K562 (cell line): ENCODE data around the gene CFL1. TPM values are rescaled to one million over a fixed set of nuclear protein-coding genes. Genes with fewer than 3 reads are reported as not detected.
A peak's percentile ranks its signal among the peaks of the same experiment; 100 is the strongest.

Source experiments
- BACH1 ChIP-seq: fragments of 200-800 bp; sonication (Bioruptor generic); IDR thresholded peaks from 2 replicates; pipeline ENCODE4 v1.6.1; 2016; ENCODE audit warnings: missing genetic modification characterization, missing compliant biosample characterization
- BHLHE40 ChIP-seq: IDR thresholded peaks from 2 replicates; pipeline ENCODE4 v1.6.1; 2011; ENCODE audit warnings: low read length, improper control_type of control experiment
- C11orf30 ChIP-seq: fragments of 450-650 bp; IDR thresholded peaks from 2 replicates; pipeline ENCODE4 v1.6.1; 2016; ENCODE audit warnings: low read depth, mild to moderate bottlenecking
- CHD1 ChIP-seq: fragments of 200-600 bp; sonication (generic); IDR thresholded peaks from one replicate; pipeline ENCODE4 v1.6.1; 2012; ENCODE audit warnings: mild to moderate bottlenecking, moderate library complexity, low read length, inconsistent platforms
- DLX4 ChIP-seq: fragments of 250-450 bp; sonication (Bioruptor Pico); IDR thresholded peaks from 2 replicates; pipeline ENCODE4 v1.6.1; 2021; ENCODE audit warnings: mild to moderate bottlenecking
- EHMT2 ChIP-seq: fragments of 450-650 bp; IDR thresholded peaks from 2 replicates; pipeline ENCODE4 v1.6.1; 2018; ENCODE audit warnings: antibody characterized with exemption
- ETV5 ChIP-seq: sonication (generic); formaldehyde crosslinking; IDR thresholded peaks from 2 replicates; pipeline ENCODE4 v1.4.0; 2020; ENCODE audit warnings: low read depth, mild to moderate bottlenecking, missing genetic modification reagents
- FOXJ2 ChIP-seq: fragments of 200-800 bp; sonication (Bioruptor generic); IDR thresholded peaks from 2 replicates; pipeline ENCODE4 v1.6.1; 2016; ENCODE audit warnings: missing genetic modification characterization, missing compliant biosample characterization
- FOXK2 ChIP-seq, 2 experiments: fragments of 450-650 bp; IDR thresholded peaks in 1 of 2; conservative IDR thresholded peaks in 1 of 2; 2 replicates each; pipeline ENCODE4 v1.6.1; 2016; ENCODE audit warnings: low read depth in 2 of 2, mild to moderate bottlenecking in 1 of 2
- HDAC1 ChIP-seq, 2 experiments: fragments of 450-650 bp; IDR thresholded peaks; 2 replicates each; pipeline ENCODE4 v1.6.1; 2016 to 2017; ENCODE audit warnings: inconsistent platforms in 1 of 2, mild to moderate bottlenecking in 1 of 2, moderate library complexity in 1 of 2
- KLF1 ChIP-seq: fragments of 450-650 bp; IDR thresholded peaks from 2 replicates; pipeline ENCODE4 v1.6.1; 2016; ENCODE audit warnings: missing genetic modification characterization, missing compliant biosample characterization
- PHB ChIP-seq: fragments of 250-450 bp; sonication (Bioruptor Pico); IDR thresholded peaks from 2 replicates; pipeline ENCODE4 v1.5.0; 2021
- PHF21A ChIP-seq: fragments of 450-650 bp; IDR thresholded peaks from 2 replicates; pipeline ENCODE4 v1.6.1; 2017; ENCODE audit warnings: low read depth, borderline replicate concordance
- PRDM10 ChIP-seq: fragments of 450-650 bp; IDR thresholded peaks from 2 replicates; pipeline ENCODE4 v1.6.1; 2018; ENCODE audit not compliant: partially characterized antibody
- RFX1 ChIP-seq: fragments of 450-650 bp; IDR thresholded peaks from 2 replicates; pipeline ENCODE4 v1.6.1; 2016; ENCODE audit warnings: mild to moderate bottlenecking, moderate library complexity
- SAFB2 ChIP-seq: fragments of 200-400 bp; formaldehyde crosslinking; IDR thresholded peaks from 2 replicates; pipeline ENCODE4 v1.6.1; 2018; ENCODE audit warnings: borderline replicate concordance, low read length, low read depth, moderate library complexity; ENCODE audit not compliant: severe bottlenecking
- SOX6 ChIP-seq: fragments of 450-650 bp; IDR thresholded peaks from 2 replicates; pipeline ENCODE4 v1.6.1; 2014; ENCODE audit warnings: mild to moderate bottlenecking
- TAF9B ChIP-seq: fragments of 450-650 bp; IDR thresholded peaks from 2 replicates; pipeline ENCODE4 v1.6.1; 2018; ENCODE audit warnings: mild to moderate bottlenecking; ENCODE audit not compliant: partially characterized antibody
- ZFPM2 ChIP-seq: fragments of 250-450 bp; sonication (Bioruptor Pico); IDR thresholded peaks from 2 replicates; pipeline ENCODE4 v1.5.1; 2022; ENCODE audit warnings: mild to moderate bottlenecking
- ZKSCAN8 ChIP-seq: fragments of 200-800 bp; sonication (Bioruptor generic); IDR thresholded peaks from 2 replicates; pipeline ENCODE4 v1.6.1; 2016; ENCODE audit warnings: missing genetic modification characterization, missing compliant biosample characterization
- ZNF121 ChIP-seq: sonication (generic); formaldehyde crosslinking; conservative IDR thresholded peaks from 2 replicates; pipeline ENCODE4 v1.8.0; 2022; ENCODE audit warnings: missing genetic modification reagents
- ZNF24 ChIP-seq: fragments of 450-650 bp; IDR thresholded peaks from 2 replicates; pipeline ENCODE4 v1.6.1; 2016
- ZSCAN32 ChIP-seq: fragments of 450-650 bp; formaldehyde crosslinking; IDR thresholded peaks from 2 replicates; pipeline ENCODE4 v1.4.0; 2020; ENCODE audit warnings: mild to moderate bottlenecking, moderate library complexity
- polyA plus RNA-seq, 8 experiments: library from polyadenylated mRNA; depleted of rRNA in 4 of 8; stranded (reverse) in 5 of 8; unstranded in 3 of 8; fragments of >200 nt; fragmentation: Nextera tagmentation in 2 of 8; fragmentation: Illumina TruSeq in 1 of 8; extraction: Ambion mirVana in 2 of 8; extraction: Trizol in 1 of 8; gene quantifications; 2 replicates each; pipeline versions ENCODE4 v1.2.1 to v1.2.3, GENCODE V29; 2011 to 2014; ENCODE audit warnings: inconsistent platforms in 1 of 8, missing spikeins in 1 of 8
- total RNA-seq, 7 experiments: library from RNA; depleted of rRNA in 6 of 7; stranded (reverse); fragments of >200 nt in 6 of 7; fragmentation: Illumina TruSeq in 2 of 7; extraction: Trizol in 2 of 7; gene quantifications; 2 replicates each; pipeline versions ENCODE4 v1.2.1 to v1.2.3, GENCODE V29; 2011 to 2021; ENCODE audit warnings: low replicate concordance in 1 of 7
- TF ChIP-seq, protein P1 (sequence below): fragments of 250-450 bp; sonication (Bioruptor Pico); IDR thresholded peaks from 2 replicates; pipeline ENCODE4 v1.5.0; 2020; ENCODE audit warnings: mild to moderate bottlenecking
- TF ChIP-seq, protein P2 (sequence below): fragments of 250-450 bp; sonication (Bioruptor Pico); IDR thresholded peaks from 2 replicates; pipeline ENCODE4 v1.9.0; 2021; ENCODE audit warnings: mild to moderate bottlenecking

The CFL1 gene
- total and polyA plus RNA-seq, 9 of the 15 experiments (the other 6 are each of a cell fraction or from before 2014, with no cell fraction given): 105 to 1,101 (median 859) TPM

GRCh38 chr11:65873318-65874156 lies 15.6 kb upstream of the CFL1 start (continued):
- TF ChIP-seq, protein P1, sequence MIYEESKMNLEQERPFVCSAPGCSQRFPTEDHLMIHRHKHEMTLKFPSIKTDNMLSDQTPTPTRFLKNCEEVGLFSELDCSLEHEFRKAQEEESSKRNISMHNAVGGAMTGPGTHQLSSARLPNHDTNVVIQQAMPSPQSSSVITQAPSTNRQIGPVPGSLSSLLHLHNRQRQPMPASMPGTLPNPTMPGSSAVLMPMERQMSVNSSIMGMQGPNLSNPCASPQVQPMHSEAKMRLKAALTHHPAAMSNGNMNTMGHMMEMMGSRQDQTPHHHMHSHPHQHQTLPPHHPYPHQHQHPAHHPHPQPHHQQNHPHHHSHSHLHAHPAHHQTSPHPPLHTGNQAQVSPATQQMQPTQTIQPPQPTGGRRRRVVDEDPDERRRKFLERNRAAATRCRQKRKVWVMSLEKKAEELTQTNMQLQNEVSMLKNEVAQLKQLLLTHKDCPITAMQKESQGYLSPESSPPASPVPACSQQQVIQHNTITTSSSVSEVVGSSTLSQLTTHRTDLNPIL (CRISPR knock-in tag): no peak
- TF ChIP-seq ETV5 (CRISPR knock-in tag): no peak; the same call in 1 of the 2 replicates
- no peak for TF ChIP-seq SAFB2
- no peak for TF ChIP-seq BACH1
- TF ChIP-seq C11orf30: no peak
- no peak; the same call in 1 of the 2 replicates for TF ChIP-seq DLX4 (CRISPR knock-in tag)
- TF ChIP-seq SOX6: no peak
- TF ChIP-seq PHB (CRISPR knock-in tag): no peak
- TF ChIP-seq ZKSCAN8 (CRISPR knock-in tag): no peak
- no peak for TF ChIP-seq ZNF24
- TF ChIP-seq PRDM10: no peak
- no peak for TF ChIP-seq PHF21A
- no peak for TF ChIP-seq FOXJ2 (tag)
- TF ChIP-seq ZFPM2 (CRISPR knock-in tag): no peak
- TF ChIP-seq EHMT2: no peak
- TF ChIP-seq RFX1: no peak
- TF ChIP-seq, protein P2, sequence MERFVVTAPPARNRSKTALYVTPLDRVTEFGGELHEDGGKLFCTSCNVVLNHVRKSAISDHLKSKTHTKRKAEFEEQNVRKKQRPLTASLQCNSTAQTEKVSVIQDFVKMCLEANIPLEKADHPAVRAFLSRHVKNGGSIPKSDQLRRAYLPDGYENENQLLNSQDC: no peak
- no peak for TF ChIP-seq ZSCAN32
- TF ChIP-seq BHLHE40: peak; percentile 89
- peak in 1 of 2 experiments; percentile 61; a peak in 2 of 4 replicates for TF ChIP-seq HDAC1 (IDR thresholded peaks at IDR 0.05)
- no peak for TF ChIP-seq CHD1
- TF ChIP-seq FOXK2 (conservative IDR thresholded peaks at IDR 0.05 in 1 of 2, IDR thresholded peaks at IDR 0.05 in 1 of 2; ENCODE audit: low read depth in 2 of 2): no peak; a peak in 2 of 4 replicates
- no peak for TF ChIP-seq TAF9B
- TF ChIP-seq ZNF121 (CRISPR knock-in tag): no peak
- TF ChIP-seq KLF1 (tag): peak; percentile 84; the same call in 1 of the 2 replicates
